ENCODE measurements around the gene ALPP.

The ALPP gene

DNA sequence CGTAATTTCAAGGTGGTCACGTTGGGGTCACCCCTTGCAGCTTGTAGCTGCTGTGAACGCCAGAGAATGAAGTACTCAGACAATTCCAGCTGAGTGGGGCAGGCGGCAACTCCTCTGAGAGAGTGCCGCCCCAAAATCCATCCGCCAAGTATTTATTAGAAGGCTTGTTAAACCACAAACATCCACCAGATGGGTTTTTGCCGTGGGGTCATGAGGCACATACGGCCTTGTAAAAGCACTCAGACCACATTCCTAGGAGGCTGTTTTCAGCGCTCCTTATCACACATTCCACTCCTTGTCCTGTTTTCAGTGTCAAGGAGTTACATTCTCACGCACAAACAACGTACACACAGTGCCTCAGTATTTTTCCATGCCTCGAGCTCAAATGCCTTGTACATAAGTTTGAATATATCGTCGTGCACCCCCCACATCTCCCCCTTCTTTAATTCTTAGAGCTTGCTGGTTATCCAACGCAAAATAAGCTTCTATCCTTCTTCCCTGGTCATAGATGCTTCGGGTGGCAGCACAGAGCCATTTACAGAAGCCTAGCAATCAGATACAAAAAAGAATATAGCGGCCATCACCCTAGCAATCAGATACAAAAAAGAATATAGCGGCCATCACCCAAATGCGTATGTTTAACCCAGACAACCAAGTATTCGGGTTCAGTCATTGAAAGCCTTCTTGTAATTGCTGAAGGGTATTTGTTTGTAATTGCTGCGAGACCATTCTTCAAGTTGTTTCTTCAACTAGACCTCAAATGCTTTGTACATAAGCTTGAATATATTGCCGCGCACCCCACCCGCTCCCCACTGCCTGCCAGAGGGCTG, 7.3 kb downstream of the ALPP start:
- no peak overlapping the region for H3K4me3 ChIP-seq (ENCODE audit: low read length)
- DNase-seq (ENCODE audit: low read depth), result peak; percentile 65
- TF ChIP-seq, protein P1, sequence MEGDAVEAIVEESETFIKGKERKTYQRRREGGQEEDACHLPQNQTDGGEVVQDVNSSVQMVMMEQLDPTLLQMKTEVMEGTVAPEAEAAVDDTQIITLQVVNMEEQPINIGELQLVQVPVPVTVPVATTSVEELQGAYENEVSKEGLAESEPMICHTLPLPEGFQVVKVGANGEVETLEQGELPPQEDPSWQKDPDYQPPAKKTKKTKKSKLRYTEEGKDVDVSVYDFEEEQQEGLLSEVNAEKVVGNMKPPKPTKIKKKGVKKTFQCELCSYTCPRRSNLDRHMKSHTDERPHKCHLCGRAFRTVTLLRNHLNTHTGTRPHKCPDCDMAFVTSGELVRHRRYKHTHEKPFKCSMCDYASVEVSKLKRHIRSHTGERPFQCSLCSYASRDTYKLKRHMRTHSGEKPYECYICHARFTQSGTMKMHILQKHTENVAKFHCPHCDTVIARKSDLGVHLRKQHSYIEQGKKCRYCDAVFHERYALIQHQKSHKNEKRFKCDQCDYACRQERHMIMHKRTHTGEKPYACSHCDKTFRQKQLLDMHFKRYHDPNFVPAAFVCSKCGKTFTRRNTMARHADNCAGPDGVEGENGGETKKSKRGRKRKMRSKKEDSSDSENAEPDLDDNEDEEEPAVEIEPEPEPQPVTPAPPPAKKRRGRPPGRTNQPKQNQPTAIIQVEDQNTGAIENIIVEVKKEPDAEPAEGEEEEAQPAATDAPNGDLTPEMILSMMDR (conservative IDR thresholded peaks at IDR 0.05; ENCODE audit: low read depth, low read length), result no peak

DNA sequence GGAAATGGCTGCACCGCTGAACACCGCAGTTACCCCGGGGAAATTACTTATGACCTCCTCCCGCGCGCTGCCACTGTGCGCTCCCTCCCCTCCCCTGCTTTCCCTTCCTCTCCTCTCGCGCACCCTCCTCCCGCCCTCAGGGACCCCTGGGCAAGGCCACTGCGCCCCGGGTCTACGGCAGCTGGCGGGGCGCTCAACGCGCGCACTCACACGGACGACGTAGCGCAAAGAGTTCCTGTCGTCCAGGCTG, 7.9 kb downstream of the ALPP start:
- H3K4me3 ChIP-seq (ENCODE audit: low read length), result no peak overlapping the region
- DNase-seq (ENCODE audit: low read depth), result no peak
- TF ChIP-seq, protein P1 (conservative IDR thresholded peaks at IDR 0.05; ENCODE audit: low read depth, low read length), result no peak

DNA sequence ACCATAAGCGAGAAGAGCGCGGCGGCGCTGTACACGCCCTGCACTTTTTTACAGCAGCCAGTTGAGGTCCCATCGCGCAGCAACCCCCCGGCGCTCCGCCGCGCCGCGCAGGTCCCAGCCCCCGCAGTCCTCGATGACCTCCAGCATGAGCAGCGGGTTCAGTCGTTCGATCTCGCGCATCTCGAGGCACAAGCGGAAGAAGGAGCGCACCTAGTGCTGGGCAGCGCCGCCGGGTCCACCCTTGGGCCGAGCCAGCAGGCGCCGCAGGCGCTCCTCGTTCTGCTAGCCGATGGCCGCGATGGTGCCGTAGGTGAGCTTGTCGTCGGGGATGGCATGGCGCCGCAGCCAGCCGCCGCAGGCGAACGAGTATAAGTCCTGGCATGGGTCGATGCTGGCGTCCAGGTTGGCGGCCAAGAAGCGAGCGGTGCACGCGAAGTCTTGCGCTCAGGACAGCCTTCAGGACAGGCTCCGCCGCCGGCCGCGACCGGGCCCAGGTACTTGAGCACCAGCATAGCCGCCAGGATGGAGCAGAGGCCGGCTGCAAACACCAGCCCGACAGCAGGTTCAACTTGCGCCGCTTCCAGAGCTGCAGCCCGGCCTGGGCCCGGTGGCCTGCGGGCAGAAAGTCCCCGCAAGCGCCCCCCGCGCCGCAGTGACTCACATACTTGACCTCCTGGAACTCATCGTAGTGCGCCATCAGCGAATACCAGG, 8.3 kb downstream of the ALPP start:
- DNase-seq (ENCODE audit: low read depth), result no peak
- TF ChIP-seq, protein P1 (conservative IDR thresholded peaks at IDR 0.05; ENCODE audit: low read depth, low read length), result no peak
- no peak overlapping the region for H3K4me3 ChIP-seq (ENCODE audit: low read length)

DNA sequence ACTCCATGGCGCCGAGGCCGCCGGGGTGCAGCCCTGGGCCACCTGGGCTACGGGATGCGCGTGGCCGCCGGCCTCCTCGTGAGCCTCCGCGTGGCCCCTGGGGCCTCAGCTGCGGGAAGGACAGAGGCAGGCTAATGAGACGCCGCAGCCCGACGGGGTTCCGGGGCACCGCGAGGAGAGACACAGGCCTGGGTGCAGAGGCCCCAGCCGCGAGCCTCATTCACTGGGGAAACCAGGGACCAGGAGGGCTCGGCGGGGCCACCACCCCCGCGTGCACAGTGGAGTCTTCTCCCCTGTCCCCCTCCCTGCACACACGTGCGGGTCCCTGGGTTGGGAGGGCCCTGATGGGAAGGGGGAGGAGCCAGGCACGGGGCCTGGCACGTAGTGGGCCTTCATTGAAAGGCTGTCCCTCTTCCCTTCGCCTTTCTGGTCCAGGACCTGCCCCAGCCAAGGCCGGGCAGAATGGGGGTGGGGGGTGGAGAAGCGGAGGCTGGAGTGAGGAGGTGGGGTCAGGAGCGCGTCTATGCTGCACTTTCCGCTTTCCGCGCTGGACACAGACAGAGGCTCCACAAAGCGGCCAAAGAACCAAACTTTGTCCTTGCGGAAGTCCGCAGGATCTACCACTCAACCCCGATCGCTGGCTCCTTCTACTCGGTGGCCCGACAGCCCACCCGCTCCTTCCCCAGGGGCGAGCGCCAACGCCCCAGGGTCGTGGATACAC, 9.1 kb downstream of the ALPP start:
- TF ChIP-seq, protein P1 (conservative IDR thresholded peaks at IDR 0.05; ENCODE audit: low read depth, low read length), result no peak
- no peak for DNase-seq (ENCODE audit: low read depth)
- no peak overlapping the region for H3K4me3 ChIP-seq (ENCODE audit: low read length)

DNA sequence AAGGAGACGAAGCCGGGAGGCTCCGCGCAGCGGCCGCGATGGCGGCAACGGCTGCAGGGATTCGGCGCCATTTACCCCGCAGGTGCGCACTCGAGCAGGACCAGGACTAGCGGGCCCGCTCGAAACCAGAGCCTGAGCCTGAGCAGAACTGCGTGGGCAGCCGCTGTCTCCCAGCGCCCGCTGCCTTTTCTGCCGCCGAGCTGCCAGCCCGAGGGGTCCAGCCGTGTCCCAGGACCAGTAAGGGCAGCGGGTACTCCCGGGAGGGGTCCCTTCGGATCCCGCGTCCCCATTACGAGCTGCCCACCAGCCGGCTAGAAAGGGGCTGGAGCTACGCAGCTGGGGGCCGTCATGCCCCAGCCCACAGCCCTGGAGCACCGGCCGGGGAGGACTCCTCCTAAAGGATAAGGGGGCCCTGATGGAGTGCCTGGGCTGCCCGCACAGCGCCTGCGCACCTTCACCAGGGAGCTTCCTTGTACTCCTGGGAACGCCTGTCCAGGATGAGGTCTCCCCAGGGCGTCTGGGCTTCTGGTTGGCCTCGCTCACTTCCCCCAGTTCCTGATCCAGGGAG, 9.9 kb downstream of the ALPP start:
- peak overlapping the region; percentile 23 for H3K4me3 ChIP-seq (ENCODE audit: low read length)
- TF ChIP-seq, protein P1 (conservative IDR thresholded peaks at IDR 0.05; ENCODE audit: low read depth, low read length), result no peak
- DNase-seq (ENCODE audit: low read depth), result no peak

DNA sequence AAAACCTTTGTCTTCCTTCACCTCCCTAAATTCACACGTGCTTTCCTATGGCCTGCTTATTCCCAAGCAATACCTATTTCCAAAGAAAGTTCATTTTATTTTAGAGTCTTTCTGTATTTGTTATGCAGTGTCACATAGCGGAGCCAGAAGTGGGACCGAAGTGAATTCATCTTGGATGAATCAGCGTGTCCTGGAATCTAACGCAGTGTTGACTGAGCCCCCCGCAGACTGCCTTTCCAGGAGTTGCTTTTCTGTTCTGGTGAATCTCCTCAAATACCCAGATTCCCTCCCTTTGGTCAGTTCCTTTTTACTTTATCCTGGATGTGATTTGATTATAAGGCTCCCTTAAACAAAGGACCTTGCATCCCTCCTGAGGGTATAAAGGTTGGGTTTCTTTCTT, 10.8 kb downstream of the ALPP start:
- DNase-seq (ENCODE audit: low read depth), result no peak
- TF ChIP-seq, protein P1 (conservative IDR thresholded peaks at IDR 0.05; ENCODE audit: low read depth, low read length), result no peak
- no peak overlapping the region for H3K4me3 ChIP-seq (ENCODE audit: low read length)

Data from retinal pigment epithelial cell (primary cell).